Placental epithelial cell (primary cell): ENCODE data around the gene AURKAIP1. TPM values are rescaled to one million over a fixed set of nuclear protein-coding genes. Genes with fewer than 3 reads are reported as not detected.

Source experiments
- total RNA-seq: library from RNA; depleted of rRNA; stranded (reverse); fragments of >200 nt; gene quantifications from 2 replicates; pipeline ENCODE4 v1.2.3, GENCODE V29; 2012

AURKAIP1 gene
- total RNA-seq: 75.4 and 118 TPM in 2 replicates

GRCh38 chr1:1374929-1375662 lies at the start of gene AURKAIP1:
Gene AURKAIP1 (minus strand): TSS chr1:1375207. CDS start chr1:1374756, 451 bp downstream.

GRCh38 chr1:1421147-1421906 lies 46.3 kb upstream of the AURKAIP1 start, which contains the start of gene ANKRD65:
Gene ANKRD65 (minus strand): TSS chr1:1421276. CDS start chr1:1421005, 271 bp downstream.

GRCh38 chr1:1406821-1407635 lies 32.0 kb upstream of the AURKAIP1 start, which contains the start of gene MRPL20:
Gene MRPL20 (minus strand): TSS chr1:1407293. CDS start chr1:1407217, 76 bp downstream.

GRCh38 chr1:1399187-1399871 lies 24.3 kb upstream of the AURKAIP1 start, which contains the start of gene CCNL2:
Gene CCNL2 (minus strand): TSS chr1:1399335. CDS start chr1:1399306, 29 bp downstream.

GRCh38 chr1:1358433-1359271 lies 16.4 kb downstream of the AURKAIP1 start, which contains the start of gene MXRA8:
Gene MXRA8 (minus strand): TSS chr1:1358555. CDS start chr1:1358504, 51 bp downstream.

GRCh38 chr1:1349256-1350012 lies 25.6 kb downstream of the AURKAIP1 start, which contains the start of gene DVL1:
Gene DVL1 (minus strand): TSS chr1:1349418. CDS start chr1:1349065, 353 bp downstream.

GRCh38 chr1:1331068-1331965 lies 43.7 kb downstream of the AURKAIP1 start, which contains the start of gene TAS1R3:
Gene TAS1R3 (plus strand): TSS chr1:1331280. CDS start chr1:1331346, 66 bp downstream.

GRCh38 chr1:1324524-1325287 lies 50.3 kb downstream of the AURKAIP1 start, which contains the start of the genes CPTP and INTS11:
Gene CPTP (plus strand): TSS chr1:1324802. CDS start chr1:1326911, 2,109 bp downstream.
Gene INTS11 (minus strand): TSS chr1:1324660. CDS start chr1:1324608, 52 bp downstream.

Other genes starting within 250 kb of the AURKAIP1 start
- gene TTLL10, start 201.3 kb downstream of the AURKAIP1 start, total RNA-seq: not detected in 2 replicates
- gene TNFRSF18, start 168.6 kb downstream of the AURKAIP1 start, total RNA-seq: not detected in 2 replicates
- gene TNFRSF4, start 161.1 kb downstream of the AURKAIP1 start, total RNA-seq: not detected in 2 replicates
- gene SDF4, start 143.2 kb downstream of the AURKAIP1 start, total RNA-seq: 117 and 120 TPM in 2 replicates
- gene B3GALT6, start 143.0 kb downstream of the AURKAIP1 start, total RNA-seq: 21.4 and 25.5 TPM in 2 replicates
- gene C1QTNF12, start 128.5 kb downstream of the AURKAIP1 start, total RNA-seq: 0.79 and 1.7 TPM in 2 replicates
- 35.6 and 36.9 TPM in 2 replicates for gene UBE2J2, start 101.4 kb downstream of the AURKAIP1 start, total RNA-seq
- 0.79 and 1.8 TPM in 2 replicates for gene SCNN1D, start 94.8 kb downstream of the AURKAIP1 start, total RNA-seq
- gene ACAP3, start 67.3 kb downstream of the AURKAIP1 start, total RNA-seq: 75.7 and 101 TPM in 2 replicates
- 42.4 and 62.1 TPM in 2 replicates for gene PUSL1, start 66.6 kb downstream of the AURKAIP1 start, total RNA-seq
- gene INTS11, start 50.5 kb downstream of the AURKAIP1 start, total RNA-seq: 79.4 and 79.7 TPM in 2 replicates
- gene CPTP, start 50.4 kb downstream of the AURKAIP1 start, total RNA-seq: 23.2 and 28.3 TPM in 2 replicates
- 0.11 and 0.39 TPM in 2 replicates for gene TAS1R3, start 43.9 kb downstream of the AURKAIP1 start, total RNA-seq
- gene DVL1, start 25.8 kb downstream of the AURKAIP1 start, total RNA-seq: 111 and 118 TPM in 2 replicates
- 461 and 718 TPM in 2 replicates for gene MXRA8, start 16.7 kb downstream of the AURKAIP1 start, total RNA-seq
- gene CCNL2, start 24.1 kb upstream of the AURKAIP1 start, total RNA-seq: 102 and 177 TPM in 2 replicates
- 69.1 and 77.3 TPM in 2 replicates for gene MRPL20, start 32.1 kb upstream of the AURKAIP1 start, total RNA-seq
- gene ANKRD65, start 46.1 kb upstream of the AURKAIP1 start, total RNA-seq: 1.6 and 2.7 TPM in 2 replicates
- gene VWA1, start 60.5 kb upstream of the AURKAIP1 start, total RNA-seq: 46.0 and 64.8 TPM in 2 replicates
- 3.5 TPM in 2 replicates for gene ATAD3C, start 74.5 kb upstream of the AURKAIP1 start, total RNA-seq
- gene ATAD3B, start 96.6 kb upstream of the AURKAIP1 start, total RNA-seq: 18.5 and 24.0 TPM in 2 replicates
- gene ATAD3A, start 137.0 kb upstream of the AURKAIP1 start, total RNA-seq: 14.5 and 29.3 TPM in 2 replicates
- gene TMEM240, start 165.4 kb upstream of the AURKAIP1 start, total RNA-seq: 2.1 and 3.9 TPM in 2 replicates
- 57.3 and 98.7 TPM in 2 replicates for gene SSU72, start 199.7 kb upstream of the AURKAIP1 start, total RNA-seq
- gene FNDC10, start 224.9 kb upstream of the AURKAIP1 start, total RNA-seq: 2.7 and 5.3 TPM in 2 replicates
- gene MIB2, start 240.3 kb upstream of the AURKAIP1 start, total RNA-seq: 74.2 and 111 TPM in 2 replicates